ENCODE measurements around the gene METAP1.

DNA sequence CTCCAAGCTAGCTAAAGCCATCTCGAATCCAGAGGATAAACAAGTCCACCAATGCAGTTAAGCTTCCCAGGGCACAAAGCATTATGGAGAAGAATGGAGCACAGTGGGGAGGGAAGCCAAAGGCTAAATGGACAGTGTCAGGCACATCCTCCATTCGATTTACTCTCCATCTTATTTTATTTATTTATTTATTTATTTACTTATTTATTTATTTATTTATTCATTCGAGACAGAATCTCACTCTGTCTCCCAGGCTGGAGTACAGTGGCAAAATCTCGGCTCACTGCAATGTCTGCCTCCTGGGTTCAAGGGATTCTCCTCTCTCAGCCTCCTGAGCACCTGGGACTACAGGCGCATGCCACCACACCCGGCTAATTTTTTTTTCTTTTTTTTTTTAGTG lies 40.3 kb upstream of the METAP1 start:
- TF ChIP-seq POLR2A (IDR thresholded peaks at IDR 0.05; ENCODE audit: borderline replicate concordance, extremely low read depth, insufficient read depth, insufficient read length): no peak
- TF ChIP-seq RAD21 (IDR thresholded peaks at IDR 0.05; ENCODE audit: low read depth): no peak
